ENCODE data around the gene SLC29A1. TPM values are rescaled to one million over a fixed set of nuclear protein-coding genes. Genes with fewer than 3 reads are reported as not detected.

SLC29A1 gene
- total and polyA plus RNA-seq, 9 of the 15 experiments (the other 6 are each of a cell fraction or from before 2014, with no cell fraction given) = 18.9 to 170 (median 57.7) TPM

- no peak for TF ChIP-seq E2F5 (CRISPR knock-in tag; IDR thresholded peaks at IDR 0.05)
- TF ChIP-seq E2F8 (IDR thresholded peaks at IDR 0.05; ENCODE audit: low read depth, partially characterized antibody) = peak; percentile 52
- no peak for TF ChIP-seq ZNF584 (CRISPR knock-in tag; IDR thresholded peaks at IDR 0.05; ENCODE audit: low read depth)
- peak; percentile 100 for TF ChIP-seq ZNF24 (IDR thresholded peaks at IDR 0.05)
- peak; percentile 84 for TF ChIP-seq DPF2 (IDR thresholded peaks at IDR 0.05)
- TF ChIP-seq ZNF785 (CRISPR knock-in tag; IDR thresholded peaks at IDR 0.05) = no peak
- peak; percentile 53; the same call in 1 of the 2 replicates for TF ChIP-seq ZC3H8 (IDR thresholded peaks at IDR 0.05)
- TF ChIP-seq SNIP1 (IDR thresholded peaks at IDR 0.05; ENCODE audit: low read depth) = no peak
- peak; percentile 48; the same call in 1 of the 2 replicates for TF ChIP-seq ETV1 (tag; conservative IDR thresholded peaks at IDR 0.05; ENCODE audit: low read depth)
- no peak for TF ChIP-seq MTA3 (IDR thresholded peaks at IDR 0.05; ENCODE audit: borderline replicate concordance)
- TF ChIP-seq ZNF778 (CRISPR knock-in tag; IDR thresholded peaks at IDR 0.05) = no peak
- peak; percentile 40; the same call in 1 of the 2 replicates for TF ChIP-seq MTA2 (IDR thresholded peaks at IDR 0.05; ENCODE audit: low read depth)
- no peak for TF ChIP-seq POLR3A (IDR thresholded peaks at IDR 0.05; ENCODE audit: borderline replicate concordance, extremely low read depth, insufficient read depth, insufficient read length)
- TF ChIP-seq NFIC (IDR thresholded peaks at IDR 0.05) = no peak
- TF ChIP-seq NR2C1 (IDR thresholded peaks at IDR 0.05) = no peak
- no peak for TF ChIP-seq NR2C1 (tag; IDR thresholded peaks at IDR 0.05)
- TF ChIP-seq ZNF436 (CRISPR knock-in tag; IDR thresholded peaks at IDR 0.05) = no peak
- no peak for TF ChIP-seq ZNF354B (CRISPR knock-in tag; IDR thresholded peaks at IDR 0.05)
- no peak for TF ChIP-seq KLF13 (tag; IDR thresholded peaks at IDR 0.05; ENCODE audit: borderline replicate concordance, low read depth)
- TF ChIP-seq BCOR (IDR thresholded peaks at IDR 0.05) = peak; percentile 86
- no peak for TF ChIP-seq ATF2 (CRISPR knock-in tag; IDR thresholded peaks at IDR 0.05)
- TF ChIP-seq NRF1 (conservative IDR thresholded peaks at IDR 0.05 in 1 of 2, IDR thresholded peaks at IDR 0.05 in 1 of 2) = peak in 1 of 2 experiments; percentile 18; a peak in 1 of 4 replicates
- no peak for TF ChIP-seq TEAD1 (CRISPR knock-in tag; IDR thresholded peaks at IDR 0.05)
- TF ChIP-seq ZNF740 (CRISPR knock-in tag; IDR thresholded peaks at IDR 0.05) = no peak
- 0 out of 4 replicates have a peak, but pooled peaks of 1 of the 2 experiments have one; percentile 32 for TF ChIP-seq ZNF740 (tag; IDR thresholded peaks at IDR 0.05)
- no peak for TF ChIP-seq PML (IDR thresholded peaks at IDR 0.05; ENCODE audit: low read length)
- no peak for TF ChIP-seq PRMT5 (CRISPR knock-in tag; IDR thresholded peaks at IDR 0.05)
These were observed 42.4 kb downstream of the SLC29A1 start (continued) for GRCh38 chr6:44265722-44266233.
